Stimulated activated naive CD4-positive, alpha-beta T cell (primary cell): ENCODE results near the gene TRAF3.
"Not testable (repeated sequence)": the region's sequence is repeated elsewhere in the genome, so short reads cannot be mapped to it uniquely, and the experiment has no call there.

ENCODE experiments used
- DNase-seq, 6 experiments: peaks; one replicate each; lab custom pipeline; 2025; lab: John Stamatoyannopoulos, UW

TRAF3 gene

GRCh38 chr14:102752239-102752847 is 24.9 kb upstream of the TRAF3 start:
- DNase-seq: no peak

- DNase-seq: no peak
Measured at GRCh38 chr14:102754370-102755262, 22.6 kb upstream of the TRAF3 start.

- no peak for DNase-seq
Measured at GRCh38 chr14:102757646-102758045, 19.6 kb upstream of the TRAF3 start.

- no peak for DNase-seq
Measured at GRCh38 chr14:102758087-102758486, 19.2 kb upstream of the TRAF3 start.

- no peak for DNase-seq
Measured at GRCh38 chr14:102759456-102760187, 17.6 kb upstream of the TRAF3 start.

GRCh38 chr14:102760496-102761193 is 16.6 kb upstream of the TRAF3 start:
- no peak for DNase-seq

- DNase-seq: no peak
Measured at GRCh38 chr14:102761206-102761605, 16.0 kb upstream of the TRAF3 start.

GRCh38 chr14:102764220-102764671 is 13.0 kb upstream of the TRAF3 start:
- no peak for DNase-seq

GRCh38 chr14:102765770-102766169 is 11.5 kb upstream of the TRAF3 start:
- DNase-seq: not testable (repeated sequence)

- no peak for DNase-seq
Measured at GRCh38 chr14:102768223-102769048, 8.8 kb upstream of the TRAF3 start.

- no peak for DNase-seq
Measured at GRCh38 chr14:102769049-102769327, 8.3 kb upstream of the TRAF3 start.

GRCh38 chr14:102770147-102771123 is 6.8 kb upstream of the TRAF3 start:
- no peak for DNase-seq

- DNase-seq: no peak
Measured at GRCh38 chr14:102771144-102771543, 6.1 kb upstream of the TRAF3 start.

- DNase-seq: no peak
Measured at GRCh38 chr14:102772781-102773570, 4.3 kb upstream of the TRAF3 start.

- DNase-seq: peak; percentile 64 to 89 (median 77)
Measured at GRCh38 chr14:102774391-102775153, 2.7 kb upstream of the TRAF3 start.

- DNase-seq: peak in 2 of 6 experiments; percentile 30 to 45
Measured at GRCh38 chr14:102775855-102776760, 1.1 kb upstream of the TRAF3 start.

- DNase-seq: peak in 2 of 6 experiments; percentile 21 to 30
Measured at GRCh38 chr14:102777711-102778337, 575 bp downstream of the TRAF3 start.
